OCI-LY1 (cell line): ENCODE measurements around the gene PSME2.

Experiments used
- CTCF ChIP-seq: fragments of 200-600 bp; sonication (generic), shearing (Covaris generic); IDR thresholded peaks from 2 replicates; pipeline ENCODE4 v1.5.1; 2017; ENCODE audit warnings: mild to moderate bottlenecking, antibody characterized with exemption, low read length, moderate library complexity, mixed read lengths
- EZH2 ChIP-seq: fragments of 200-600 bp; sonication (generic), shearing (Covaris generic); IDR thresholded peaks from 2 replicates; pipeline ENCODE4 v1.8.0; 2017; ENCODE audit warnings: borderline replicate concordance, mixed run types, mild to moderate bottlenecking, antibody characterized with exemption, low read length, moderate library complexity, mixed read lengths

GRCh38 chr14:24150993-24151392, 4.6 kb upstream of the PSME2 start:
- TF ChIP-seq CTCF (no peak), EZH2 (no peak)
